ENCODE measurements around the gene MIF. TPM values are rescaled to one million over a fixed set of nuclear protein-coding genes. Genes with fewer than 3 reads are reported as not detected.

The MIF gene
- total RNA-seq, 2 experiments from 2014 or later: 1,202 to 1,440 TPM

GRCh38 chr22:23908587-23909205, 14.5 kb downstream of the MIF start:
- no peaks in the 10 kb centered on the region; the same call in 1 of the 2 replicates for H3K9me3 ChIP-seq (ENCODE audit: low read length)
- no peaks in the 10 kb centered on the region; the same call in 1 of the 2 replicates for H3K79me2 ChIP-seq (ENCODE audit: insufficient read depth, low read depth, low read length)
- H3K4me3 ChIP-seq (ENCODE audit: low read depth, low read length, poor library complexity, severe bottlenecking): no peak overlapping the region
- H4K20me1 ChIP-seq (ENCODE audit: insufficient read depth, low read length): no peaks in the 10 kb centered on the region
- TF ChIP-seq EZH2phosphoT487 (IDR thresholded peaks at IDR 0.05; ENCODE audit: borderline replicate concordance, low read depth, low read length): no peak
- no peak for TF ChIP-seq CTCF (conservative IDR thresholded peaks at IDR 0.05; ENCODE audit: low read length)
- intact Hi-C loops (cut with micrococcal nuclease; ENCODE audit: unreplicated experiment): no loop called here
- H3K4me1 ChIP-seq (ENCODE audit: insufficient read depth, low read length, poor library complexity, severe bottlenecking): peaks cover 61% of the 10 kb centered on the region
- no peaks in the 10 kb centered on the region for H3K9me2 ChIP-seq (ENCODE audit: insufficient read depth, low read length)
- H3K36me3 ChIP-seq (ENCODE audit: insufficient read depth, low read length): peaks cover 10% of the 10 kb centered on the region; the same call in 1 of the 2 replicates
- no peak overlapping the region for H3K4me2 ChIP-seq (ENCODE audit: low read length)
- H2AFZ ChIP-seq (ENCODE audit: low read length): no peak overlapping the region; the same call in 1 of the 2 replicates
- ChIA-PET CTCF (ENCODE audit: unreplicated experiment) (no interaction called here), POLR2A (interaction anchor here (0.7 to 5.6 kb wide), 6 partner anchors 10 to 51 kb away, joined by 3 to 43 read pairs (median 4); partner anchors contain the start of genes MIF and SLC2A11)
- DNase-seq (ENCODE audit: low spot score): no peak
- no TSS peak for BruUV-seq (replicated peaks)
- no peak overlapping the region for H3K27ac ChIP-seq (ENCODE audit: low read depth, low read length, poor library complexity, severe bottlenecking)

- no peak overlapping the region for H2AFZ ChIP-seq (ENCODE audit: low read length)
- no peaks in the 10 kb centered on the region for H4K20me1 ChIP-seq (ENCODE audit: insufficient read depth, low read length)
- ChIA-PET POLR2A (interaction anchor here (0.7 to 5.6 kb wide), 4 partner anchors 11 to 52 kb away, joined by 3 to 43 read pairs (median 5); partner anchors contain the start of genes MIF and SLC2A11), CTCF (ENCODE audit: unreplicated experiment) (no interaction called here)
- H3K79me2 ChIP-seq (ENCODE audit: insufficient read depth, low read depth, low read length): no peaks in the 10 kb centered on the region; the same call in 1 of the 2 replicates
- no peak for DNase-seq (ENCODE audit: low spot score)
- peaks cover 65% of the 10 kb centered on the region for H3K4me1 ChIP-seq (ENCODE audit: insufficient read depth, low read length, poor library complexity, severe bottlenecking)
- no peaks in the 10 kb centered on the region; the same call in 1 of the 2 replicates for H3K9me3 ChIP-seq (ENCODE audit: low read length)
- H3K27ac ChIP-seq (ENCODE audit: low read depth, low read length, poor library complexity, severe bottlenecking): no peak overlapping the region
- no TSS peak for BruUV-seq (replicated peaks)
- no peak overlapping the region for H3K4me3 ChIP-seq (ENCODE audit: low read depth, low read length, poor library complexity, severe bottlenecking)
- H3K4me2 ChIP-seq (ENCODE audit: low read length): no peak overlapping the region
- intact Hi-C loops (cut with micrococcal nuclease; ENCODE audit: unreplicated experiment): no loop called here
- H3K9me2 ChIP-seq (ENCODE audit: insufficient read depth, low read length): no peaks in the 10 kb centered on the region
- TF ChIP-seq EZH2phosphoT487 (IDR thresholded peaks at IDR 0.05; ENCODE audit: borderline replicate concordance, low read depth, low read length): no peak
- no peak for TF ChIP-seq CTCF (conservative IDR thresholded peaks at IDR 0.05; ENCODE audit: low read length)
- H3K36me3 ChIP-seq (ENCODE audit: insufficient read depth, low read length): peaks cover 10% of the 10 kb centered on the region; the same call in 1 of the 2 replicates
Observed at GRCh38 chr22:23909296-23909898, 15.2 kb downstream of the MIF start.

All from OCI-LY7 (cell line).